ENCODE measurements around the gene GRB10.

DNA sequence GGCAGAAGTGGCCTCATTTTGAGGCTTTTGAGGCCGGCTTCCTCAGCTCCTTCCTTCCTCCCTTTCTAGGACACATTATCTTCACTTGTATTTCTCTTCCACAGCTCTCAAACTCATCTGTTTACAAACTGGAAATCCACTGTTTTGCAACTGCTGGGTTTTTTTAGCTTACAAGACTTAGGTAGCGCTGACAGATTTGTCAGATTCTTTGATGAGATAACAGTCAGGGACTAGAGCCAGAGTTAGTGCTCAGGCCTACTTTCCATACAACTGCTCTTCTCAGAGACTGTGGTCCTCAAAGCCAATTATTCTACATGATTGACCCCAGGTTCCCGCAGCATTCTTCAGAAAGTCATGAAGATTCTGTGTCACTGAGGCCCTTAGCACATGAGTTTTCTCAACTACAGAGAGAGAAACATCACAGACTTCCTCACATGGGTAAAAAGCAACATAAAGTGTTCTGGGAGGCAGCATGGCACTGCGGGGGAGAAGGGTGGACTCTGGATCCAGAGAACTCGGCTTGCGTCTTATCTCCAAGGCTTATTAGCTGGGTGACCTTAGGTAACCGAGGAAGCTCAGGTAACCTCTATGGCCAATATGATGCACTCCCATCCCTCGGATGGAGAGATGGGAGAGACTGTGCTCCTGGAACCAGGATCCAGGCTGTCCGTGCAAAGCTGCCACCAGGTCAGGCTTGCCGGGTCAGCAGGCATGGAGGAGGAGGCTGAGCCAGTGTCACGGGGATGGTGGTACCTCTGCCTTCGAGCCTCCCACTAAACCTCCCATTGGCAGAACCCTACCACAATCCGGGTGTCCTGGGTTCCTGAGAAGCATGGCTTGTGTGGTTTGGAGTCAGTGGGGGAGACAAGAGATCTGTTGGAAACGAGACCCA, 228.0 kb downstream of the GRB10 start:
- TF ChIP-seq, protein P1, sequence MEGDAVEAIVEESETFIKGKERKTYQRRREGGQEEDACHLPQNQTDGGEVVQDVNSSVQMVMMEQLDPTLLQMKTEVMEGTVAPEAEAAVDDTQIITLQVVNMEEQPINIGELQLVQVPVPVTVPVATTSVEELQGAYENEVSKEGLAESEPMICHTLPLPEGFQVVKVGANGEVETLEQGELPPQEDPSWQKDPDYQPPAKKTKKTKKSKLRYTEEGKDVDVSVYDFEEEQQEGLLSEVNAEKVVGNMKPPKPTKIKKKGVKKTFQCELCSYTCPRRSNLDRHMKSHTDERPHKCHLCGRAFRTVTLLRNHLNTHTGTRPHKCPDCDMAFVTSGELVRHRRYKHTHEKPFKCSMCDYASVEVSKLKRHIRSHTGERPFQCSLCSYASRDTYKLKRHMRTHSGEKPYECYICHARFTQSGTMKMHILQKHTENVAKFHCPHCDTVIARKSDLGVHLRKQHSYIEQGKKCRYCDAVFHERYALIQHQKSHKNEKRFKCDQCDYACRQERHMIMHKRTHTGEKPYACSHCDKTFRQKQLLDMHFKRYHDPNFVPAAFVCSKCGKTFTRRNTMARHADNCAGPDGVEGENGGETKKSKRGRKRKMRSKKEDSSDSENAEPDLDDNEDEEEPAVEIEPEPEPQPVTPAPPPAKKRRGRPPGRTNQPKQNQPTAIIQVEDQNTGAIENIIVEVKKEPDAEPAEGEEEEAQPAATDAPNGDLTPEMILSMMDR (IDR thresholded peaks at IDR 0.05), result no peak
- no peak for TF ChIP-seq POLR2A (IDR thresholded peaks at IDR 0.05)
